ENCODE data around the gene NUB1. TPM values are rescaled to one million over a fixed set of nuclear protein-coding genes. Genes with fewer than 3 reads are reported as not detected.

Gene NUB1
- total RNA-seq, 1 donor from 2014 or later, result 61.7 TPM

- Mint-ChIP-seq H3K36me3 (peaks cover 7% of the 10 kb centered on the region), H3K4me1 (peaks cover 16% of the 10 kb centered on the region), H3K4me3 (peak overlapping the region; percentile 93), H3K27me3 (ENCODE audit: insufficient read depth, low read depth) (peaks cover 21% of the 10 kb centered on the region), H3K9me3 (no peaks in the 10 kb centered on the region), H3K27ac (no peak overlapping the region)
- H3K36me3 ChIP-seq, result no peaks in the 10 kb centered on the region
- no peak overlapping the region for H3K9ac ChIP-seq
- H4K20me1 ChIP-seq (ENCODE audit: low read depth), result peaks cover 15% of the 10 kb centered on the region
- peaks cover 16% of the 10 kb centered on the region for H3F3A ChIP-seq (ENCODE audit: low read depth)
- H3K4me1 ChIP-seq, result peaks cover 16% of the 10 kb centered on the region
- no peak for DNase-seq (ENCODE audit: low spot score)
- H3K27me3 ChIP-seq, result peaks cover 60% of the 10 kb centered on the region
- peak overlapping the region; percentile 88 for H3K4me2 ChIP-seq
- no peak overlapping the region for H2AFZ ChIP-seq (replicated peaks)
- peak overlapping the region; percentile 71 for H3K4me3 ChIP-seq
- H3K79me2 ChIP-seq (ENCODE audit: low read depth), result no peaks in the 10 kb centered on the region
- TF ChIP-seq EZH2 (IDR thresholded peaks at IDR 0.05) (no peak), EZH2phosphoT487 (IDR thresholded peaks at IDR 0.05) (no peak), CTCF (IDR thresholded peaks at IDR 0.05) (no peak)
- H3K9me3 ChIP-seq (ENCODE audit: low read depth), result no peaks in the 10 kb centered on the region
- H3K27ac ChIP-seq, result no peak overlapping the region
Observed at GRCh38 chr7:151408498-151408838, 66.9 kb downstream of the NUB1 start.

- H3K4me1 Mint-ChIP-seq, result peaks cover 13% of the 10 kb centered on the region
- Histone ChIP-seq H4K20me1 (ENCODE audit: low read depth) (peaks cover 15% of the 10 kb centered on the region), H3K4me3 (peak overlapping the region; percentile 71), H3K27ac (no peak overlapping the region), H3K4me2 (peak overlapping the region; percentile 88), H3K9me3 (ENCODE audit: low read depth) (no peaks in the 10 kb centered on the region), H3K36me3 (no peaks in the 10 kb centered on the region), H3K4me1 (peaks cover 16% of the 10 kb centered on the region), H3K9ac (no peak overlapping the region), H3K79me2 (ENCODE audit: low read depth) (no peaks in the 10 kb centered on the region), H3F3A (ENCODE audit: low read depth) (peaks cover 16% of the 10 kb centered on the region), H2AFZ (replicated peaks) (peak overlapping the region; percentile 79), H3K27me3 (peaks cover 65% of the 10 kb centered on the region)
- peak overlapping the region; percentile 93 for H3K4me3 Mint-ChIP-seq
- no peaks in the 10 kb centered on the region for H3K9me3 Mint-ChIP-seq
- H3K27me3 Mint-ChIP-seq (ENCODE audit: insufficient read depth, low read depth), result peaks cover 21% of the 10 kb centered on the region
- no peak for TF ChIP-seq EZH2 (IDR thresholded peaks at IDR 0.05)
- peak; percentile 46 for TF ChIP-seq EZH2phosphoT487 (IDR thresholded peaks at IDR 0.05)
- no peak for TF ChIP-seq CTCF (IDR thresholded peaks at IDR 0.05)
- peak overlapping the region; percentile 89 for H3K27ac Mint-ChIP-seq
- DNase-seq (ENCODE audit: low spot score), result peak; percentile 68
- peaks cover 7% of the 10 kb centered on the region for H3K36me3 Mint-ChIP-seq
Observed at GRCh38 chr7:151408839-151409666, 67.4 kb downstream of the NUB1 start.

DNA sequence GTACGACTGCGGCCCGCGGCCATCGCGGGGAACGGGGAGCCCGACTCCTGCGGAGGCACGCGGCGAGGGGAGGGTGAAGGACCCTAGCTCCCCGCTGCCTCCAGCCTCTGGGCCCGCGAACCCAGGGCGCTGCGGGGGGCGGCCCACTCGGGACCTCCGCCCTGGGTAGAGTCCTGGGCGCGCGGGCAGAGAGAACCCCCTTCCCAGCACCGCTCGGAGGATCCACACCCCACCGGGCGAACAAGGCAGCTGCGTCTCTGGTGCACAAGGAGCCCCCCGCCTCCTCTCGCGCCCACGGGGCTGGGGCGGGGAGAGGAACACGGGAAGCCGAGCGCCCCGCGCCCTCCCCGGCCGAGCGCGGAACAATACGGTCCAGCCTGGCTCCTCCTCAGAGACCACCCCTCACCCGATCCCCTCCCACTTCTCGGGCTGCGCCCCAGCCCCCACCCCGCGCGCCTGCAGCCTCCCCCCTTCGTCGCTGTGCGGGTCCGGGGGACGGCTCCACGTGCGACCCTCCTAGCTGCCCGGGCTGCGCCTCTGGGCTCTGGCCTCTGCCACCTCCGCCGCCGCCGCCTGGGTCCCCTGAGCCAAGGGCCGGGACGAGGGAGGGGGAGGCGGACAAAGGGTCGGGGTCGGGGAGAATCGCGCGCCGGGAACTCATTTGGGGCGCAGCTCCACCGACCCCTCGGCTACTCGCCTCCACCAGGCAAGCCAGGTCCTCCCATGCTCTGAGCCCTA, 68.2 kb downstream of the NUB1 start, which contains the start of gene WDR86:
WDR86 (minus strand) TSS at position 372 of the 738 bp plus-strand sequence. CDS start 449 bp downstream, outside the sequence.
- H3K27ac Mint-ChIP-seq, result peak within 1 kb of the TSS; percentile 89
- no peaks in the 10 kb centered on the region for H3K9me3 Mint-ChIP-seq
- Histone ChIP-seq H3K27ac (no peak within 1 kb of the TSS), H4K20me1 (ENCODE audit: low read depth) (peaks cover 14% of the 10 kb centered on the region), H3F3A (ENCODE audit: low read depth) (peaks cover 16% of the 10 kb centered on the region), H3K9me3 (ENCODE audit: low read depth) (no peaks in the 10 kb centered on the region), H3K36me3 (no peaks in the 10 kb centered on the region), H3K79me2 (ENCODE audit: low read depth) (no peaks in the 10 kb centered on the region), H3K4me1 (peaks cover 16% of the 10 kb centered on the region), H2AFZ (replicated peaks) (peak within 1 kb of the TSS; percentile 79), H3K4me2 (peak within 1 kb of the TSS; percentile 88), H3K27me3 (peaks cover 73% of the 10 kb centered on the region), H3K9ac (no peak within 1 kb of the TSS), H3K4me3 (peak within 1 kb of the TSS; percentile 71)
- peak; percentile 76 for DNase-seq (ENCODE audit: low spot score)
- peak within 1 kb of the TSS; percentile 93 for H3K4me3 Mint-ChIP-seq
- H3K27me3 Mint-ChIP-seq (ENCODE audit: insufficient read depth, low read depth), result peaks cover 21% of the 10 kb centered on the region
- peaks cover 7% of the 10 kb centered on the region for H3K36me3 Mint-ChIP-seq
- peaks cover 13% of the 10 kb centered on the region for H3K4me1 Mint-ChIP-seq
- TF ChIP-seq EZH2phosphoT487 (IDR thresholded peaks at IDR 0.05) (peak; percentile 28), CTCF (IDR thresholded peaks at IDR 0.05) (peak; percentile 7), EZH2 (IDR thresholded peaks at IDR 0.05) (peak; percentile 75)
